Stimulated activated CD8-positive, alpha-beta memory T cell treated with anti-CD3 and anti-CD28 coated beads, Interleukin-7, amount 100 ng/mL, for 48 hours (primary cell): ENCODE results near the gene SNRNP25.

Experiments used
- DNase-seq, 2 donors: peaks; one replicate each; pipeline ENCODE4 v3.0.0-alpha.2; 2020; ENCODE audit warnings: low read depth in 1 of 2; ENCODE audit errors: extremely low read depth in 1 of 2

SNRNP25 gene

DNA sequence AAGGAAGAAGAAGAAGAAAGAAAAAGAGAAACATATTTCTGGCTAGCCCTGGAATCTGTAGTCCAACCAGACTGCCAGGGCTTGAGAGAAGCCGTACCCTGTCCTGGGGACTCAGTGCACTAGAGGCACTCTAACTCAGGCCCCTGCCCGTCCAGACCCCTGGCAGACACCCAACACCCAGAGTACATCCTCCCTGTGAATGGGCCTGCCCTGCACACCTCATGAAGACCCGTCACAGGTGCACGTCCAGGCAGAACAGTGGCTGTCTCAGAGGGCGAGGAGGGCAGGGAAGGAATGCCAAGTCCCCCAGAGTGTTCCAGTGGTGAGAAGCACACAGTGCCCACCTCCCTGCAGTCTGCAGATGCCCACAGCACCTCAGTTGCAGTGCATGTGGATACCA is 47.4 kb downstream of the SNRNP25 start:
- DNase-seq: no peak

DNA sequence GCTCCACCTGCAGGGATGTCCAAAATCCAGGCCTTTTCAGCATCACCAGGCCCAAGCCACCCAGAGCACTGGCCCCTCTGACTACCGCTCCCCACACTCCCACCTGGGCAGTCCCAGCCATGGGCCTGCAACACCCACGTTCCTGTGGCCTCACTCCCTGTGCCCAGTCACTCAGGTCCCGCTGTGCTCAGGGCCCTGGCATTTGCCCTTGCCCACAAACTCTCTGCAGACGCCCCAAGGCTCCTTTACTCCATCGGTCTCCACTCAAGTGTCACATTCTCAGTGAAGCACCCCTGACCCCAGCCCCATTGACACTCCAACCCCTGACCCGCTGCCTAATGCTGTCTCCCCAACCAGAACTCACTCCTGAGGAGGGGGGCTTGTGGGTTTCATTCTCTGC is 48.0 kb downstream of the SNRNP25 start:
- DNase-seq: no peak

DNA sequence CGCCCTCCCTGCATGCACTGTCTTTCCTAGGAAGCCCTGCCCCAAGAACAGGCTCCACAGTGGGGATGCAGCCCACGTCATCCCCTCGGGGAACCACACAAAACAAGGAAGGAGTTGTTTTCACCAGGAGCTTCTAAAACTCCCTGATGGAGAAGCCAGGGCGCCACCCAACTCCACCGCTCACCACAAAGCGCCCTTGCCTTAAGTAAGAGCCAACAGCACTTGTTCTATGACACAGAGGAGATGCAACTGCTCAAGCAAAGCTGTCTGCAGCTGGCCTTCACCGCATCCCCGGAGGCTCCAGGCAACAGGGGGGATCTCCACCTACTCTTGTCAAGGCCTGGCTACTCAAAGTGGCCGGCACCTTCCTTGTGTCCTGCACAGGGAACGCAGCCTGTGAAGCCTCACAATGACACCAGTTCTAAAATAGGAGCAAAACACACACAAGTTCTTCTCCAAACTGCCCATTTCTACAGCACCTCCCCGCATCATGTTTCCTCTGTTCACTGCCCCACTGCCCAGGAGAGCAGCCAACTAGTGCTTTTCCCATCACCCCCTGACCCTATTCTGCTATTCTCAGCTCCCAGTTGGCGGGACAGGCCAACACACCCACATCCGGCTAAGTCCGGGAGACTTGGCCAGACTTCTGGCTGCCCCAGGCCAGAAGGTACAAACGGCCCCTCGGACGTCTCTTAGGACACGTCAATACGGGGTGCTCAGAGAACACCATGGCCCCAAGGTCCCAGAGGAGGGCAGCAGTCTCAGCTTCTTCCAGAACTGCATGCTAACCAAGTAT is 48.6 kb downstream of the SNRNP25 start:
- DNase-seq: no peak

DNA sequence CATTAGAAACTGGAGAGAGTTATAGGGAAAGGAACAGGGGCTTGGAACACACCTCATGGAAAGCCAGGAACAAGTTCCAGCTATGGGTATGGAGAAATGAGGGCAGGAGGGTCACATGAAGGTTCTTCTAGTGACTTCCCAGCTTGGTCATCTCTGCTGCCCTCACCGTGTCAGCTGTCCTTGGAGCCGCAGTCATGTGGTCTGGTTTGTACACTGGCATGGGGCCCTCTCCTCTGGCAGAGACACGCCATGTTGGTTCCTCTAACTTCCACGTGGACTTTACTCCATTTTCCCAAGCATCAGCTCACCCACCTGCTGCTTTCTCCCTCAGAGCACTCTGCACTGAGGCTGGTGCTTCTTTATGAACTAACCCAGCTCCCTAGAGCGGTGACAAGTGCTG is 50.7 kb downstream of the SNRNP25 start:
- DNase-seq: no peak

DNA sequence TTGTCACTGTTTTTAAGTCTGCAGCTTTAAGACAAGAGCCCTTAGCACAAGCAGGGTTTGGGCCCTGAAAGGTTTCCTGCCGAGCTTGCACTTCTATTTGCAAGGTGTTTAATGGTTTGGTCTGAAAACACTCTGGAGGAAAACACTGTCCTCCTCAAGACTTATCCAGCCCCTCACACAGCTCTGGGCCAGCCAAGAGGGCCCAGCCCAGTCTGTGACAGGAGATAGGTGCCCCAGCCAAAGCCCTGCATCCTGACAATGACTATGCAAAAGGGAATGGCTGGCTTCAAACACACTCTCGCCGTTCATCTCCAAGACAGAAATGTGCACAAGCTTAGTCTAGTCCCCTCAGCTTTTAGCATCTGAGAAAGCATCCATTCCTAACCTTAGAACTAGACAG is 51.3 kb downstream of the SNRNP25 start:
- no peak for DNase-seq

DNA sequence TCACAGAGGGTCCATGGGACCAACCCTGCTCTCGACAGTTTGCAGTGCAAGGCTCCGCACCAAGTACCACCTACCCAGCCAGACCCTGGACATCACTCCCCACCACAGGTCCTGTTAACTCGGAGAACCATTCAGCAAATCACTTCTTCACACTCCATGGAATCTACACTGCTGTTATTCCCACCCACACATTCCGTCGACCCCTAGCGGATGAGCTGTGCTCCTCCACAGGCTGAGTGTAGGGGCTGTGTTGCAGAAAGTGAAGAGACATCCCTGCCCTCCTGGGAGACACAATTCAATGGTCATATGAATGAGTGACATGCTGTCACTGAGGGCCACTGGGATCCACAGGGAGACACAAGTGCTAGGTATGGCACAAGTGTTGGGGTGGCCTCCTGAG is 51.9 kb downstream of the SNRNP25 start:
- no peak for DNase-seq

DNA sequence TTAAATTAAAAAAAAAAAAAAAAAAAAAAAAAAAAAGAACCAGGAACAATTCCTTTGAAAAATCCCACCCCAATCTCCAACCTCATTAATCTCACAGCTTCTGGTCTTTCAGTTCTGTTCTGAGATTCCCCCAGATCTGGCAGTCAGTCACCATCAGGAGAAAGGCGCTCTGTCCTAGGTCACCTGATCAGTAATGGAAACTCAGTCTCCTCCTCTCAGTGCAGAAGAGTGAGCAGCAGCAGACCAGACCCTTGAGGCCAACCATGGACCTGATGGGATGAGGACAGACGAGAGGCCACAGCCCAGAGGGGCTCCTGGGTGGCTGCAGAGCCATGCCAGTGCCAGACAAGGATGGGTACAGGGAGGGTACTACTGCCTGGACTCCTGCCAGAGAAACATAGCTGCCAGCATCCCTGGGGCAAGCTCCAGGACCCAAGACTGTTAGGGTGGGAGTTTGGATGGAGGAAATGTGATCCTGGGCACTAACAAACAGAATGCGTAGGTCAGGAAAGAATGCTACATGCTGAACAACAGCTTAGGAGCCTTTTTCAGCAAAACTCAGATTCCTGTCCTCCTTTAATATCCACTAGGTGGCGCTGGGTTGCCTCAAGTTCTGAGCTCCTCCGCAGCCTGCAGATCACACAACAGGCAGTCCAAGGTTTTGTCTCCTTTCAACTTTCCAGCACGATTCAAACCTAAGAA is 53.1 kb downstream of the SNRNP25 start:
- DNase-seq: no peak
